SU-DHL-6 (cell line): ENCODE data around the gene C1QTNF1.

Experiments used
- H2AFZ ChIP-seq: fragments of 200-600 bp; sonication (generic); 2 replicates; pipeline ENCODE4 v1.6.1; 2014; ENCODE audit warnings: low read depth, mild to moderate bottlenecking, moderate library complexity, mixed read lengths, antibody characterized with exemption, low read length; ENCODE audit not compliant: severe bottlenecking
- H3F3A ChIP-seq: fragments of 200-600 bp; shearing (Covaris generic); 2 replicates; pipeline ENCODE4 v1.6.0; 2016; ENCODE audit warnings: antibody characterized with exemption, mild to moderate bottlenecking; ENCODE audit not compliant: insufficient read depth
- H3K27ac ChIP-seq: fragments of 200-600 bp; sonication (generic); 2 replicates; pipeline ENCODE4 v1.5.1; 2016; ENCODE audit warnings: low read depth, mild to moderate bottlenecking, low read length, moderate library complexity, mixed read lengths
- H3K27me3 ChIP-seq: fragments of 200-600 bp; sonication (generic), shearing (Covaris generic); 2 replicates; pipeline ENCODE4 v1.6.0; 2014; ENCODE audit warnings: mild to moderate bottlenecking, low read length
- H3K36me3 ChIP-seq: fragments of 200-600 bp; sonication (generic); 2 replicates; pipeline ENCODE4 v1.6.1; 2014; ENCODE audit warnings: mild to moderate bottlenecking, low read length, mixed read lengths
- H3K4me2 ChIP-seq: fragments of 300-600, 200-600 bp; shearing (Covaris generic), sonication (generic); 2 replicates; pipeline ENCODE4 v1.6.0; 2014; ENCODE audit warnings: low read length, low read depth, mild to moderate bottlenecking; ENCODE audit not compliant: poor library complexity, severe bottlenecking
- H3K4me3 ChIP-seq: fragments of 200-600 bp; sonication (generic); 2 replicates; pipeline ENCODE4 v1.5.1; 2014; ENCODE audit warnings: antibody characterized with exemption, low read length, mild to moderate bottlenecking, mixed read lengths; ENCODE audit not compliant: insufficient read depth, poor library complexity, severe bottlenecking
- H3K79me2 ChIP-seq: fragments of 200-600 bp; sonication (generic); 2 replicates; pipeline ENCODE4 v1.6.1; 2014; ENCODE audit warnings: mild to moderate bottlenecking, low read length, moderate library complexity; ENCODE audit not compliant: insufficient read depth
- H3K9ac ChIP-seq: fragments of 200-600 bp; sonication (generic); 2 replicates; pipeline ENCODE4 v1.7.0; 2014; ENCODE audit warnings: mild to moderate bottlenecking, low read length
- H3K9me2 ChIP-seq: fragments of 200-600 bp; sonication (generic); replicated peaks from 2 replicates; pipeline ENCODE4 v1.6.1; 2014; ENCODE audit warnings: low read length; ENCODE audit not compliant: insufficient read depth
- H3K9me3 ChIP-seq: fragments of 200-600 bp; sonication (generic); 2 replicates; pipeline ENCODE4 v1.6.1; 2014; ENCODE audit warnings: low read length, mixed read lengths; ENCODE audit not compliant: insufficient read depth
- H4K20me1 ChIP-seq: fragments of 200-600 bp; sonication (generic); 2 replicates; pipeline ENCODE4 v1.6.1; 2014; ENCODE audit warnings: low read depth, mild to moderate bottlenecking, antibody characterized with exemption, low read length, moderate library complexity, mixed read lengths
- EZH2phosphoT487 ChIP-seq: fragments of 200-600 bp; sonication (generic), shearing (Covaris generic); conservative IDR thresholded peaks from 2 replicates; pipeline ENCODE4 v1.6.1; 2018; ENCODE audit warnings: mild to moderate bottlenecking, antibody characterized with exemption, low read length, moderate library complexity, mixed read lengths
- TF ChIP-seq, protein P1 (sequence below): fragments of 200-600 bp; sonication (generic); IDR thresholded peaks from one replicate; pipeline ENCODE4 v1.5.1; 2017; ENCODE audit warnings: antibody characterized with exemption, mild to moderate bottlenecking, low read length, moderate library complexity; ENCODE audit not compliant: insufficient read depth, poor library complexity, severe bottlenecking

Gene C1QTNF1

DNA sequence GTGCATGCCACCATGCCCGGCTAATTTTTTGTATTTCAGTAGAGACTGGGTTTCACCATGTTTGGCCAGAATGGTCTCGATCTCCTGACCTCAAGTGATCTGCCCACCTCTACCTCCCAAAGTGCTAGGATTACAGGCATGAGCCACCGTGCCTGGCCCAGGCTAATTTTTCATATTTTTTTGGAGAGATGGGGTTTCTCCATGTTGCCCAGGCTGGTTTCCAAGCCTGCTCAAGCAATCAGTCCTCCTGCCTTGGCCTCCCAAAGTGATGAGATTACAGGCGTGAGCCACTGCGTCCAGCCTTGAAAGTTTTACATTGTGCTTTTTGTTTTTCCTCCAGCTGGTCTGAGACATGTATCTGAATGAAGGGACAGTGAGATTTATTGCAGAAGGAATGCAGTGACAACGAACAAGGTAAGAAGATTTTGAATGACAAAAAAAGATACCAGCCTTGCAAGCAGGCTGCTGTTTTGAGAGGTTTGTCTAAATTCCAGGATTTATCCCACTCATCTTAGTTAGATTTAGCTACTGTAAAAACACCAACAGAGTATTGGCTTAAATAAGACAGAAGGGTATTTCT lies 47.3 kb downstream of the C1QTNF1 start:
- no peaks in the 10 kb centered on the region for H3K79me2 ChIP-seq
- no peak overlapping the region for H3K9ac ChIP-seq
- H3K27ac ChIP-seq = no peak overlapping the region
- no peaks in the 10 kb centered on the region for H3K9me3 ChIP-seq
- no peak overlapping the region for H3K4me3 ChIP-seq
- H4K20me1 ChIP-seq = no peaks in the 10 kb centered on the region
- no peaks in the 10 kb centered on the region for H3K36me3 ChIP-seq
- no peaks in the 10 kb centered on the region for H3F3A ChIP-seq
- no peak overlapping the region for H2AFZ ChIP-seq
- TF ChIP-seq EZH2phosphoT487 = no peak
- TF ChIP-seq, protein P1, sequence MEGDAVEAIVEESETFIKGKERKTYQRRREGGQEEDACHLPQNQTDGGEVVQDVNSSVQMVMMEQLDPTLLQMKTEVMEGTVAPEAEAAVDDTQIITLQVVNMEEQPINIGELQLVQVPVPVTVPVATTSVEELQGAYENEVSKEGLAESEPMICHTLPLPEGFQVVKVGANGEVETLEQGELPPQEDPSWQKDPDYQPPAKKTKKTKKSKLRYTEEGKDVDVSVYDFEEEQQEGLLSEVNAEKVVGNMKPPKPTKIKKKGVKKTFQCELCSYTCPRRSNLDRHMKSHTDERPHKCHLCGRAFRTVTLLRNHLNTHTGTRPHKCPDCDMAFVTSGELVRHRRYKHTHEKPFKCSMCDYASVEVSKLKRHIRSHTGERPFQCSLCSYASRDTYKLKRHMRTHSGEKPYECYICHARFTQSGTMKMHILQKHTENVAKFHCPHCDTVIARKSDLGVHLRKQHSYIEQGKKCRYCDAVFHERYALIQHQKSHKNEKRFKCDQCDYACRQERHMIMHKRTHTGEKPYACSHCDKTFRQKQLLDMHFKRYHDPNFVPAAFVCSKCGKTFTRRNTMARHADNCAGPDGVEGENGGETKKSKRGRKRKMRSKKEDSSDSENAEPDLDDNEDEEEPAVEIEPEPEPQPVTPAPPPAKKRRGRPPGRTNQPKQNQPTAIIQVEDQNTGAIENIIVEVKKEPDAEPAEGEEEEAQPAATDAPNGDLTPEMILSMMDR = no peak
- no peaks in the 10 kb centered on the region for H3K9me2 ChIP-seq
- no peaks in the 10 kb centered on the region for H3K27me3 ChIP-seq
- H3K4me2 ChIP-seq = no peak overlapping the region

GRCh38 chr17:79072544-79072943 lies 48.6 kb downstream of the C1QTNF1 start:
- Histone ChIP-seq H3K27ac (no peak overlapping the region), H3K79me2 (no peaks in the 10 kb centered on the region), H3K9me2 (no peaks in the 10 kb centered on the region), H3K9ac (no peak overlapping the region), H3K27me3 (no peaks in the 10 kb centered on the region), H4K20me1 (no peaks in the 10 kb centered on the region), H3K9me3 (no peaks in the 10 kb centered on the region), H2AFZ (no peak overlapping the region), H3F3A (no peaks in the 10 kb centered on the region), H3K4me2 (no peak overlapping the region), H3K4me3 (no peak overlapping the region), H3K36me3 (no peaks in the 10 kb centered on the region)
- TF ChIP-seq, protein P1 = no peak
- TF ChIP-seq EZH2phosphoT487 = no peak

DNA sequence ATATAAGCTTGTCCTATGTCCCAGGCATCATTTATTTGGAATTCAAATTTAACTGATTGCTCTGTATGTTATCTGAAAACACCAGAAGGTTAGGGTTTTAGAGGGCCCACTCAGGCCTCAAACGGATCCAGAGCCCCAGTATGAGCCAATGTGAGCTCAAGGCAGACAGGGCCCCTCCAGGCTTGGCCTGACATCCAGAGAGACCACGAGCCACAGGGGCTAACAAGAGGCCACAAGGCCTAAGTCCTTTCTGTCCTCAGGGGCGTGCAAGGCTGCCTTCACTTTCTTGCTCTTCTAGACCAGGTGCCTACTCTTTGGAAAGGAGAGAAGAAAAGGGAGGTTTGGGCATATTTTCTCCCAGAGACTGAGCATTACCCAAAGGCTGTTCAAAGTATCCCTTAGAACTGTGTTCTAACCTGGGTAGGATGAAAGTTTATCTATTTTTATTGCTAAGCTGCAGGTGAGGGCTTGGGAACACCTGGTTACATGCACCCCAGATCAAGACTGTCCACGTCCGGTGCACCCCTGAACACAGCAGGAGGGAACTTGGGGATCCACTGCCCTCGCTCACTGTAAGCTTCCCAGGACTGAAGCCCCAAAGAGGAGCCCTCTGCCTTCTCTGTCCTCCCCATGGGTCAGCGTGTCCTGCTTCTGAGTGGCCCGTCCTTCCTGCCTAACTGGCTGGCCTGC lies 49.2 kb downstream of the C1QTNF1 start:
- H3K36me3 ChIP-seq = no peaks in the 10 kb centered on the region
- H3K27me3 ChIP-seq = no peaks in the 10 kb centered on the region
- no peak overlapping the region for H3K9ac ChIP-seq
- H3K4me3 ChIP-seq = no peak overlapping the region
- H3K9me2 ChIP-seq = no peaks in the 10 kb centered on the region
- no peaks in the 10 kb centered on the region for H3F3A ChIP-seq
- no peaks in the 10 kb centered on the region for H4K20me1 ChIP-seq
- H3K4me2 ChIP-seq = no peak overlapping the region
- no peaks in the 10 kb centered on the region for H3K9me3 ChIP-seq
- no peak overlapping the region for H2AFZ ChIP-seq
- no peaks in the 10 kb centered on the region for H3K79me2 ChIP-seq
- H3K27ac ChIP-seq = no peak overlapping the region
- no peak for TF ChIP-seq EZH2phosphoT487
- TF ChIP-seq, protein P1 = no peak
